IMR-90 (cell line): ENCODE results near the gene PAM. TPM values are rescaled to one million over a fixed set of nuclear protein-coding genes. Genes with fewer than 3 reads are reported as not detected.

Experiments
- ATAC-seq: fragments of 200-7000 bp; cut with Tn5 transposase; 2 replicates; pipeline ENCODE4 v1.9.1; 2020; ENCODE audit warnings: low read depth, mild to moderate bottlenecking, moderate library complexity
- BruUV-seq: library from RNA; stranded (reverse); fragments of 400-500 nt; replicated peaks from 2 replicates; lab custom pipeline; 2021; lab: Mats Ljungman, UMichigan
- CTCF ChIA-PET: fragments of 300-600 bp; formaldehyde crosslinking; extraction: SDS; loops from one replicate; lab custom pipeline; 2021; ENCODE audit warnings: antibody characterized with exemption; lab: Yijun Ruan, JAX
- POLR2A ChIA-PET: fragments of 300-600 bp; sonication (Branson Sonifier 250); formaldehyde crosslinking; loops from one replicate; lab custom pipeline; 2022; ENCODE audit warnings: antibody characterized with exemption; ENCODE audit not compliant: unreplicated experiment; lab: Charles Lee
- DNase-seq: peaks from one replicate; pipeline ENCODE4 v3.0.0; 2013
- H2AFZ ChIP-seq: replicated peaks from 2 replicates; pipeline ENCODE3; 2013; ENCODE audit warnings: low read length, mild to moderate bottlenecking; ENCODE audit not compliant: poor library complexity
- H2AK5ac ChIP-seq: 2 replicates; pipeline ENCODE4 v1.6.1; 2013; ENCODE audit warnings: low read depth, low read length, inconsistent platforms
- H2AK9ac ChIP-seq: replicated peaks from 2 replicates; pipeline ENCODE3; 2013; ENCODE audit warnings: mild to moderate bottlenecking, low read depth, low read length, moderate library complexity; ENCODE audit not compliant: poor library complexity
- H2BK120ac ChIP-seq: 2 replicates; pipeline ENCODE4 v1.6.1; 2013; ENCODE audit warnings: low read depth, low read length, inconsistent platforms
- H2BK15ac ChIP-seq: 3 replicates; pipeline ENCODE4 v1.6.1; 2013; ENCODE audit warnings: low read depth, low read length, inconsistent platforms
- H2BK20ac ChIP-seq: 2 replicates; pipeline ENCODE4 v1.6.1; 2013; ENCODE audit warnings: low read depth, mild to moderate bottlenecking, inconsistent platforms, low read length, moderate library complexity
- H2BK5ac ChIP-seq: 2 replicates; pipeline ENCODE4 v1.6.1; 2013; ENCODE audit warnings: mild to moderate bottlenecking, low read depth, low read length, inconsistent platforms; ENCODE audit not compliant: poor library complexity, severe bottlenecking
- H3K14ac ChIP-seq: replicated peaks from 2 replicates; pipeline ENCODE4 v1.6.1; 2013; ENCODE audit warnings: low read depth, low read length, inconsistent platforms
- H3K18ac ChIP-seq: 2 replicates; pipeline ENCODE4 v1.6.1; 2013; ENCODE audit warnings: low read depth, low read length, control low read depth
- H3K23ac ChIP-seq: 2 replicates; pipeline ENCODE4 v1.6.1; 2013; ENCODE audit warnings: low read depth, low read length, inconsistent platforms
- H3K27ac ChIP-seq: 2 replicates; pipeline ENCODE4 v1.5.1; 2013; ENCODE audit warnings: mild to moderate bottlenecking, control low read depth, low read length; ENCODE audit not compliant: insufficient read depth
- H3K27me3 ChIP-seq: 2 replicates; pipeline ENCODE4 v1.6.1; 2013; ENCODE audit warnings: low read length; ENCODE audit not compliant: control insufficient read depth, insufficient read depth
- H3K36me3 ChIP-seq: 2 replicates; pipeline ENCODE4 v1.6.1; 2013; ENCODE audit warnings: low read length, mixed read lengths; ENCODE audit not compliant: control insufficient read depth, insufficient read depth
- H3K4ac ChIP-seq: 2 replicates; pipeline ENCODE4 v1.6.1; 2013; ENCODE audit warnings: low read depth, low read length, inconsistent platforms
- H3K4me1 ChIP-seq: 2 replicates; pipeline ENCODE4 v1.6.1; 2013; ENCODE audit warnings: low read length, mixed read lengths; ENCODE audit not compliant: control insufficient read depth, insufficient read depth
- H3K4me2 ChIP-seq: 2 replicates; pipeline ENCODE4 v1.6.1; 2013; ENCODE audit warnings: low read depth, mild to moderate bottlenecking, control low read depth, low read length, moderate library complexity
- H3K4me3 ChIP-seq: 2 replicates; pipeline ENCODE4 v1.5.1; 2013; ENCODE audit warnings: low read depth, mild to moderate bottlenecking, control low read depth, low read length, moderate library complexity; ENCODE audit not compliant: insufficient read depth
- H3K56ac ChIP-seq: 2 replicates; pipeline ENCODE4 v1.6.1; 2013; ENCODE audit warnings: low read length, inconsistent platforms; ENCODE audit not compliant: insufficient read depth; ENCODE audit errors: extremely low read depth
- H3K79me1 ChIP-seq, 2 experiments: 2 replicates each; pipeline ENCODE4 v1.6.1; 2013; ENCODE audit warnings: low read length in 2 of 2, inconsistent platforms in 1 of 2, low read depth in 1 of 2
- H3K9ac ChIP-seq: 2 replicates; pipeline ENCODE4 v1.6.1; 2013; ENCODE audit warnings: low read depth, low read length, control low read depth
- H3K9me1 ChIP-seq: 2 replicates; pipeline ENCODE4 v1.6.1; 2013; ENCODE audit warnings: low read length, inconsistent platforms; ENCODE audit not compliant: insufficient read depth
- H3K9me3 ChIP-seq: 2 replicates; pipeline ENCODE4 v1.6.1; 2013; ENCODE audit warnings: low read length; ENCODE audit not compliant: control insufficient read depth, insufficient read depth
- H4K20me1 ChIP-seq: 2 replicates; pipeline ENCODE4 v1.6.1; 2013; ENCODE audit warnings: low read length, inconsistent platforms; ENCODE audit not compliant: insufficient read depth
- H4K5ac ChIP-seq: 2 replicates; pipeline ENCODE4 v1.6.1; 2013; ENCODE audit warnings: mild to moderate bottlenecking, low read depth, low read length, control low read depth
- H4K8ac ChIP-seq, 2 experiments: 2 replicates each; pipeline ENCODE4 v1.6.1; 2013; ENCODE audit warnings: low read depth in 2 of 2, low read length in 2 of 2, control low read depth in 1 of 2, inconsistent platforms in 1 of 2
- H4K91ac ChIP-seq: 2 replicates; pipeline ENCODE4 v1.6.1; 2013; ENCODE audit warnings: low read depth, low read length, inconsistent platforms; ENCODE audit not compliant: insufficient read depth
- BHLHE40 ChIP-seq: fragments of 150-350 bp; IDR thresholded peaks from 2 replicates; pipeline ENCODE4 v1.6.1; 2016; ENCODE audit warnings: mild to moderate bottlenecking, low read depth, low read length
- CHD1 ChIP-seq: IDR thresholded peaks from 2 replicates; pipeline ENCODE4 v1.6.1; 2012; ENCODE audit warnings: low read depth, low read length, improper control_type of control experiment
- WGBS, 2 experiments: methylation state at CpG; one replicate each; pipeline versions ENCODE4 v1.1.5 to v1.1.7; 2013; ENCODE audit warnings: missing lambda C conversion rate in 2 of 2; ENCODE audit not compliant: insufficient read length in 1 of 2; ENCODE audit errors: extremely low coverage in 2 of 2; 5-methylcytosine and 5-hydroxymethylcytosine counted together
- dilution Hi-C: fragments of 300-500 bp; cut with HindIII; formaldehyde crosslinking; loops from one replicate; pipeline ENCODE4 v1.14.3; 2018; ENCODE audit warnings: low sequenced_read_pairs; ENCODE audit not compliant: unreplicated experiment
- in situ Hi-C: fragments of 300-500 bp; cut with MboI; formaldehyde crosslinking; loops from 3 replicates; pipeline ENCODE4 v1.14.3; 2019; ENCODE audit warnings: low sequenced_read_pairs, inconsistent platforms, mixed read lengths
- intact Hi-C: fragments of 100-400 bp; cut with micrococcal nuclease; formaldehyde crosslinking; loops from 2 replicates; pipeline ENCODE4 v1.10.0; 2022
- polyA plus RNA-seq, 3 experiments: library from polyadenylated mRNA; depleted of rRNA; stranded (reverse); fragments of >200 nt; gene quantifications; 2 replicates each; pipeline ENCODE4 v1.2.3, GENCODE V29; 2012; ENCODE audit warnings: low replicate concordance in 1 of 3
- total RNA-seq: library from RNA; depleted of rRNA; stranded (reverse); fragments of >200 nt; gene quantifications from 2 replicates; pipeline ENCODE4 v1.2.3, GENCODE V29; 2012

The PAM gene
- total and polyA plus RNA-seq, 2 of the 4 experiments (the other 2 are of a cell fraction) = 115 to 179 TPM

DNA sequence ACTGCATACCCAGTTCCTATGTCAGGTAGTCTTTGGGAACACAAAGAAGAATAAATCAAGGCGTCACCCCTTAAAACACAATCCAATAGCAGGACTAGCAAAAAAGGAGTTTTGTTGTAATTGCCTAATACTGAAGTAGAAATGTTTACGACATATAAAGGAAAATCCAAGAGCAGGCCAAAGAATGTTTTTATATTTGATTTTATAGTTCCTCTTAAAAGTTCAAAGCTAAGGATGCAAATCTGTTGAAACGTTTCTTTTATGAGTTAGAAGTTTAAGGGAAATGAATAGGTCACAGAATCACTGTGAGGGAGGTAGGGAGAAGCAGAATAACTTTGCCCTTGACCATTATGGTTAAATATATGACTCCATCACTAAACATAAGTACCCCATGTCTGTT is 136.1 kb downstream of the PAM start:
- Histone ChIP-seq H2AK5ac (no peak overlapping the region), H3K23ac (no peak overlapping the region), H2BK15ac (no peak overlapping the region), H2BK20ac (no peak overlapping the region), H2AK9ac (no peak overlapping the region), H3K4me2 (no peak overlapping the region), H3K4ac (no peak overlapping the region), H4K20me1 (peaks cover 11% of the 10 kb centered on the region), H3K9me3 (no peaks in the 10 kb centered on the region), H3K4me3 (no peak overlapping the region), H3K56ac (no peak overlapping the region), H3K79me1 (peaks cover 23 to 40% of the 10 kb centered on the region in 2 experiments; a peak in 3 of 4 replicates), H2AFZ (no peak overlapping the region), H3K36me3 (peaks cover 3% of the 10 kb centered on the region; the same call in 1 of the 2 replicates), H3K9me1 (no peaks in the 10 kb centered on the region; the same call in 1 of the 2 replicates), H3K27me3 (no peaks in the 10 kb centered on the region), H3K4me1 (no peaks in the 10 kb centered on the region), H4K8ac (no peak overlapping the region), H4K5ac (no peak overlapping the region), H3K18ac (no peak overlapping the region), H3K27ac (no peak overlapping the region), H3K14ac (no peak overlapping the region), H2BK120ac (no peak overlapping the region), H3K9ac (no peak overlapping the region), H4K91ac (no peak overlapping the region), H2BK5ac (no peak overlapping the region)
- no TSS peak for BruUV-seq
- TF ChIP-seq CHD1 (no peak), BHLHE40 (no peak)
- no peak for ATAC-seq
- intact Hi-C loops = no loop called here
- WGBS, 2 experiments = no CpG with 5 or more reads among the region's 3 CpGs
- ChIA-PET CTCF (no interaction called here), POLR2A (no interaction called here)
- dilution Hi-C loops = no loop called here
- no peak for DNase-seq
- in situ Hi-C loops = no loop called here
